ENCODE data around the gene PCDHA1.

GRCh38 chr5:140870221-140871201 is 84.6 kb downstream of the PCDHA1 start:
- TF ChIP-seq, protein P1, sequence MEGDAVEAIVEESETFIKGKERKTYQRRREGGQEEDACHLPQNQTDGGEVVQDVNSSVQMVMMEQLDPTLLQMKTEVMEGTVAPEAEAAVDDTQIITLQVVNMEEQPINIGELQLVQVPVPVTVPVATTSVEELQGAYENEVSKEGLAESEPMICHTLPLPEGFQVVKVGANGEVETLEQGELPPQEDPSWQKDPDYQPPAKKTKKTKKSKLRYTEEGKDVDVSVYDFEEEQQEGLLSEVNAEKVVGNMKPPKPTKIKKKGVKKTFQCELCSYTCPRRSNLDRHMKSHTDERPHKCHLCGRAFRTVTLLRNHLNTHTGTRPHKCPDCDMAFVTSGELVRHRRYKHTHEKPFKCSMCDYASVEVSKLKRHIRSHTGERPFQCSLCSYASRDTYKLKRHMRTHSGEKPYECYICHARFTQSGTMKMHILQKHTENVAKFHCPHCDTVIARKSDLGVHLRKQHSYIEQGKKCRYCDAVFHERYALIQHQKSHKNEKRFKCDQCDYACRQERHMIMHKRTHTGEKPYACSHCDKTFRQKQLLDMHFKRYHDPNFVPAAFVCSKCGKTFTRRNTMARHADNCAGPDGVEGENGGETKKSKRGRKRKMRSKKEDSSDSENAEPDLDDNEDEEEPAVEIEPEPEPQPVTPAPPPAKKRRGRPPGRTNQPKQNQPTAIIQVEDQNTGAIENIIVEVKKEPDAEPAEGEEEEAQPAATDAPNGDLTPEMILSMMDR (IDR thresholded peaks at IDR 0.05), result no peak
- TF ChIP-seq POLR2AphosphoS5 (IDR thresholded peaks at IDR 0.05; ENCODE audit: low read depth, low read length), result no peak
- 0 out of 4 replicates have a peak, but pooled peaks of 1 of the 2 experiments have one; percentile 47 for TF ChIP-seq REST (IDR thresholded peaks at IDR 0.05; ENCODE audit: insufficient read depth in 1 of 2, low read depth in 2 of 2, low read length in 1 of 2)
